A673 (cell line): Measurements from ENCODE around the gene LGALS9B. TPM values are rescaled to one million over a fixed set of nuclear protein-coding genes. Genes with fewer than 3 reads are reported as not detected.
"Not testable (repeated sequence)": the region's sequence is repeated elsewhere in the genome, so short reads cannot be mapped to it uniquely, and the experiment has no call there.

Experiments used
- BruUV-seq: library from RNA; stranded (reverse); fragments of 400-500 nt; replicated peaks from 2 replicates; lab custom pipeline; 2021; lab: Mats Ljungman, UMichigan
- CTCF ChIA-PET: fragments of 300-600 bp; sonication (Branson Sonifier 250); formaldehyde crosslinking; loops from one replicate; lab custom pipeline; 2022; ENCODE audit warnings: antibody characterized with exemption; lab: Charles Lee
- POLR2A ChIA-PET: fragments of 300-600 bp; sonication (Branson Sonifier 250); formaldehyde crosslinking; loops from one replicate; lab custom pipeline; 2022; ENCODE audit warnings: antibody characterized with exemption; ENCODE audit not compliant: low non-redundant PET; lab: Charles Lee
- DNase-seq: peaks from one replicate; pipeline ENCODE4 v3.0.0-alpha.2; 2015; ENCODE audit warnings: low spot score
- H3K27ac ChIP-seq: fragments of 200-600 bp; sonication (generic); 2 replicates; pipeline ENCODE4 v1.5.1; 2016; ENCODE audit warnings: mixed run types, low read depth, mild to moderate bottlenecking, mixed read lengths, antibody characterized with exemption, low read length; ENCODE audit not compliant: poor library complexity, severe bottlenecking
- H3K27me3 ChIP-seq: fragments of 200-600 bp; sonication (generic); replicated peaks from 2 replicates; pipeline ENCODE4 v1.6.1; 2017; ENCODE audit warnings: mixed run types, low read depth, mild to moderate bottlenecking, mixed read lengths, antibody characterized with exemption, low read length; ENCODE audit not compliant: insufficient read depth, poor library complexity
- H3K36me3 ChIP-seq: fragments of 200-600 bp; sonication (generic); 2 replicates; pipeline ENCODE4 v1.6.1; 2016; ENCODE audit warnings: mixed run types, mild to moderate bottlenecking, mixed read lengths, antibody characterized with exemption, low read length; ENCODE audit not compliant: insufficient read depth, poor library complexity, severe bottlenecking
- H3K4me1 ChIP-seq: fragments of 200-600 bp; sonication (generic); 2 replicates; pipeline ENCODE4 v1.6.1; 2017; ENCODE audit warnings: mixed run types, mild to moderate bottlenecking, mixed read lengths, antibody characterized with exemption, low read length; ENCODE audit not compliant: insufficient read depth, poor library complexity, severe bottlenecking
- H3K4me3 ChIP-seq: fragments of 200-600 bp; sonication (generic); 2 replicates; pipeline ENCODE4 v1.5.1; 2016; ENCODE audit warnings: low read depth, mixed run types, mild to moderate bottlenecking, mixed read lengths, low read length; ENCODE audit not compliant: poor library complexity, severe bottlenecking
- H3K9me3 ChIP-seq: fragments of 200-600 bp; sonication (generic); 2 replicates; pipeline ENCODE4 v1.6.1; 2016; ENCODE audit warnings: mixed run types, low read depth, mild to moderate bottlenecking, mixed read lengths, antibody characterized with exemption, low read length; ENCODE audit not compliant: poor library complexity, severe bottlenecking
- CTCF ChIP-seq: fragments of 300-800, 200-600 bp; sonication (generic); conservative IDR thresholded peaks from 2 replicates; pipeline ENCODE4 v1.5.1; 2017; ENCODE audit warnings: low read depth, mild to moderate bottlenecking, antibody characterized with exemption, low read length, moderate library complexity, mixed read lengths
- intact Hi-C: fragments of 100-400 bp; cut with micrococcal nuclease; formaldehyde crosslinking; loops from one replicate; pipeline ENCODE4 v1.10.0; 2022; ENCODE audit not compliant: unreplicated experiment
- total RNA-seq: library from RNA; stranded (reverse); gene quantifications from 2 replicates; pipeline ENCODE4 v1.2.3, GENCODE V29; 2021

Gene LGALS9B
- total RNA-seq, 1 experiment from 2014 or later, result not detected

- H3K9me3 ChIP-seq, CTCF ChIA-PET, H3K27me3 ChIP-seq, H3K27ac ChIP-seq, H3K4me1 ChIP-seq, H3K36me3 ChIP-seq, BruUV-seq, intact Hi-C loops, DNase-seq, POLR2A ChIA-PET, H3K4me3 ChIP-seq: not testable (repeated sequence)
Measured at GRCh38 chr17:20453820-20454434, 13.4 kb downstream of the LGALS9B start.

- H3K36me3 ChIP-seq, DNase-seq, H3K27me3 ChIP-seq, H3K4me3 ChIP-seq, intact Hi-C loops, POLR2A ChIA-PET, BruUV-seq, H3K4me1 ChIP-seq, CTCF ChIA-PET, H3K9me3 ChIP-seq, H3K27ac ChIP-seq: not testable (repeated sequence)
Measured at GRCh38 chr17:20450852-20451251, 16.5 kb downstream of the LGALS9B start.

- POLR2A ChIA-PET, H3K4me1 ChIP-seq, DNase-seq, CTCF ChIA-PET, BruUV-seq, intact Hi-C loops, H3K9me3 ChIP-seq, H3K27ac ChIP-seq, H3K4me3 ChIP-seq, H3K27me3 ChIP-seq, H3K36me3 ChIP-seq: not testable (repeated sequence)
Measured at GRCh38 chr17:20447534-20448321, 19.6 kb downstream of the LGALS9B start.

DNA sequence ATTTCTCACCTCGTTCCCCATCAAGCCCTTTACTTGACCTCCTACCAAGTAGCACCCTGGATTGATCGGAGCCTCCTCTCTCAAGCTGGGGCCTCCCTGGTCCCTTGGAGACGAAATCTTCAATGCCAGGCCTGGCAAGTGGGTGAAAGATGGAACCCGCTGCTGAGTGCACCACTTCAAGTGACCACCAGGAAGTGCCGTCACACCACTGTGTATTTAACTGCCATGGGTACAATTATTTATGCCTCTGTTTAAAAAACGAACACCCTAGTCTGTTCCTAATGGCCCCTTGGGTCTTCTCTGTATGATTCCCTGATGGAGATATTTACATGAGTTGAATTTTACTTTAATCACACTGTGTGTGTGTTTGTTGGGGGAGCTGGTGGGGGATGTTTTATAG lies 20.4 kb downstream of the LGALS9B start:
- H3K4me1 ChIP-seq, POLR2A ChIA-PET, H3K27me3 ChIP-seq, H3K4me3 ChIP-seq, BruUV-seq, H3K36me3 ChIP-seq, intact Hi-C loops, H3K27ac ChIP-seq, DNase-seq, H3K9me3 ChIP-seq, CTCF ChIA-PET: not testable (repeated sequence)
- peak; percentile 28; the same call in 1 of the 2 replicates for TF ChIP-seq CTCF

- H3K36me3 ChIP-seq, DNase-seq, H3K4me3 ChIP-seq, H3K9me3 ChIP-seq, BruUV-seq, POLR2A ChIA-PET, H3K27me3 ChIP-seq, H3K27ac ChIP-seq, H3K4me1 ChIP-seq, intact Hi-C loops, CTCF ChIA-PET: not testable (repeated sequence)
Measured at GRCh38 chr17:20444581-20445236, 22.6 kb downstream of the LGALS9B start.

DNA sequence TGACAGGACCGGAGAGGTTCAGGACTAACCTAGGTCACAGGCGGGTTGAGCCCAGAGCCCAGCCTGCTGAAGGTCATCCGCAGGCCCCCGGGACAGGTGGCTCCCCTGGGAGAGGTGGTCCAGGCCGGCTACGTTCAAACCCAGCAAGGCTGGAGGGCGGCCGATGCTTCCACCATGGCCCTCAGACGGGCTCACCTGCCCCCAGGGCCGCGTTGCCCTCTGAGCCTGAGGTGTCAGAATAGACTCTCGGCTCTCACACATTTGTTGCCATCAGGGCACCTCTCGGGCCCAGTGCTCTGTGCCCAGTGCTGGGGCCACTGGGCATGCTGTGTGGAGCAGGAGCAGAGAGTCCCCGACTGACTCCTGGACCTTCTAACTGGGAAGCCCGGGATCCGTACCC lies 23.2 kb downstream of the LGALS9B start:
- H3K36me3 ChIP-seq, H3K4me3 ChIP-seq, POLR2A ChIA-PET, H3K9me3 ChIP-seq, DNase-seq, H3K4me1 ChIP-seq, BruUV-seq, intact Hi-C loops, H3K27me3 ChIP-seq, CTCF ChIA-PET, H3K27ac ChIP-seq: not testable (repeated sequence)
